Measurements from ENCODE around the gene EVA1C.
"Not testable (repeated sequence)": the region's sequence is repeated elsewhere in the genome, so short reads cannot be mapped to it uniquely, and the experiment has no call there.

The EVA1C gene

DNA sequence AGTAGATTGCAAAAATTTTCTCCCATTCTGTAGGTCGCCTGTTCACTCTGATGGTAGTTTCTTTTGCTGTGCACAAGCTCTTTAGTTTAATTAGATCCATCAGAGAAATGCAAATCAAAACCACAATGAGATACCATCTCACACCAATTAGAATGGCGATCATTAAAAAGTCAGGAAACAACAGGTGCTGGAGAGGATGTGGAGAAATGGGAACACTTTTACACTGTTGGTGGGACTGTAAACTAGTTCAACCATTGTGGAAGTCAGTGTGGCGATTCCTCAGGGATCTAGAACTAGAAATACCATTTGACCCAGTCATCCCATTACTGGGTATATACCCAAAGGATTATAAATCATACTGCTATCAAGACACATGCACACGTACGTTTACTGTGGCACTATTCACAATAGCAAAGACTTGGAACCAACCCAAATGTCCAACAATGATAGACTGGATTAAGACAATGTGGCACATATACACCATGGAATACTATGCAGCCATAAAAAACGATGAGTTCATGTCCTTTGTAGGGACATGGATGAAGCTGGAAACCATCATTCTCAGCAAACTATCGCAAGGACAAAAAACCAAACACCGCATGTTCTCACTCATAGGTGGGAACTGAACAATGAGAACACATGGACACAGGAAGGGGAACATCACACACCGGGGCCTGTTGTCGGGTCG, 21.8 kb upstream of the EVA1C start:
- not testable (repeated sequence) for DNase-seq (ENCODE audit: low read depth in 2 of 2)

GRCh38 chr21:32391755-32392154, 20.8 kb upstream of the EVA1C start:
- DNase-seq (ENCODE audit: low read depth in 2 of 2): no peak

GRCh38 chr21:32392299-32392879, 20.1 kb upstream of the EVA1C start:
- DNase-seq (ENCODE audit: low read depth in 2 of 2): no peak

- peak; percentile 42 to 60 for DNase-seq (ENCODE audit: low read depth in 2 of 2)
Observed at GRCh38 chr21:32392880-32393676, 19.4 kb upstream of the EVA1C start, which contains the start of gene URB1. TSS of gene URB1 (minus strand) at chr21:32393012. CDS start at chr21:32392910, 102 bp downstream.

DNA sequence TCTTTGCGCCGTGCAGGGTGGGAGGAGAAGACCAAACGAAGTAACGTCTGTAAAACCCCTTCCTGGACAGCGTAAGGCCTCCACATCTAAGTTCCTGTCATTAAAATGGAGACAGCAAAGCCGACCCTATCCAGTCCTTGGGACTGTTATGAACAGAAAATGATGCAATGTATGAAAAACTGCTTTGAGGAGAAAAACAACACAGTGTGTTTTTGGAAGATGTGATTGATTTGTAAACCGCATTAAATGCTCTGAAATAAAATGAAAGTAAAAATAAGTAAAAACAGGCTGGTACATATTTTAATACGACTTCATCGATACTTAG, 18.9 kb upstream of the EVA1C start:
- no peak for DNase-seq (ENCODE audit: low read depth in 2 of 2)

DNA sequence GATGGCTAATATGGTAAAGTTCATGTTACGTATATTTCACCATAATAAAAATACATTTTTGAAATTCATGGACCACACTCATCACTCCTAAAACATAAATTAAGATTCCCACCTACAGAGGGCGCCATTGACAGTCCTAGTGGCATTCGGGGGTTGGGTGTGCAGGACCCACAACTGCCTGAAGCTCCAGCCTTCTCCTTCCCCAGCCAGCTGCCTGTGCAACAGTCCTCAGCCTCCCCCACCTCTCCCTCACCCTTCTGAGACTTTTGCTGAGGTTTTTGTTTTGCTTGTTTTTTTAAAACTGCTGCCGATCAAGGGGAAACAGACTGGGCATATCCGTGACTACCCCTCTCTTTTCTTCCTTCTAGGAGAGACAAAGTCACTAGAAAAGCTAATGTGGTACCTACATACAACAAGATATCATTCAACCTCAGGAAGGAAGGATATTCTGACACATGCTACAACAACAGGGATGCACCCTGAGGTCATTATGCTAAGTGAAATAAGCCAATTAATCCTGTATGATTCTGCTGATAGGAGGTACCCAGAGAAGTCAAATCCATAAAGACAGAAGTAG, 9.2 kb upstream of the EVA1C start:
- DNase-seq (ENCODE audit: low read depth in 2 of 2): peak; percentile 50 to 55

GRCh38 chr21:32406405-32406804, 6.1 kb upstream of the EVA1C start:
- DNase-seq (ENCODE audit: low read depth in 2 of 2): no peak

GRCh38 chr21:32410291-32410690, 2.2 kb upstream of the EVA1C start:
- DNase-seq (ENCODE audit: low read depth in 2 of 2): no peak

DNA sequence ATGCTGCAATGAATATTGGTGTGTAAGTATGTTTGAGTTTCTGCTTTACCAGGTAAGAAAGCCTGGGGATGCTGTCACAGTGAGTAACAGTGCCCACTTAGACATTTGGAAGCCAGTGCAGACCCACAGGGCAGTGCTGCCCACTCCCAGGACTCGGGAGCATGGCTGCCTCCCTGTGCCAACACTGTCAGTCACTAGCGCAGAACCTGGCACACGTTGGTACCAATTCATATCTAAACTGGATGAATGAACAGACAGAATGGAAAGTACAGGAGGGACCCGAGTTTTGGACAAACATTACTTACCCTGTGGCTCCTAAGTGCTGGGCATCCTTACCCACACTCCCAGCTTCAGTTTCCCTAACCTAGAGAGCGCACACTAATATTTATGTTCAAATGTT, 1.6 kb upstream of the EVA1C start:
- no peak for DNase-seq (ENCODE audit: low read depth in 2 of 2)

DNA sequence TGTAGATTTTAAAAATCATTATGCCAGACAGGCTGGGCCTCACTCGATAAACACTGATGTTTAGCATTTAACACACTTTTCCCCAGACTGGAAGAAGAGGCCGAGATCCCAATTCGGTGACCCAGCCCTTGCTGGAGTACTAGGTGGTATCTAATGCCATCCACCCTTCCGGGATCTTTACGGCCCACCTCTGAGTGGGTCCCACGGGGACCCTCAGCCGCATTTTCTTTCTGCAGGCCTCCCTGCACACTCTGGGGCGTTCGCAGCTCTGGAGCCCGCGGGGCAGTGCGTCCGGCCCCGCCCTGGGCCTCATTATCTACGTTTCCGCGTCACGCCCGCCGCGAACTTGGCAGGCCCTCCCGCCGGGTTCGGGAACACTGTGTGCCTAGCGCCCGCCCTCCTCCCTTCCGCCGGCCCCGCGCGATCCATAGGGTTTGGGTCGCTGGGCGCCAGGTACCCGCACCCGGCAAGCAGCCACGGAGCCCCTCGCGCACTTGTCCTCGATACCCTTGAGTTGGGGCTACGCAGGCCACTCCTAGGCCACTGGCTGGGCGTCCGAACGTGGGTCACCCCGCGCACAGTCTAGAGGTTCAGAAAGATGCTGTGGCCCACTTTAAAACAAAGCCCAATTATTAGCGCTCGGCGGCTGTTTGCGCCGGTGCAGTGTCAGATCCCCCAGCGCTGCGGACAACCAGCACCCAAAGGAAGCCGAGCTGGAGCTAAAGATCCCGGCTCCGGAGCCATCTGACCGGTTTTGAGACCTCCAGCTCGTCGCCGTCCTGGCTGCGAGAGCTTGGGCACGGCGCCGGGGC, 950 bp upstream of the EVA1C start:
- no peak for DNase-seq (ENCODE audit: low read depth in 2 of 2)

- no peak for DNase-seq (ENCODE audit: low read depth in 2 of 2)
Observed at GRCh38 chr21:32413015-32413504, 554 bp downstream of the EVA1C start.

DNA sequence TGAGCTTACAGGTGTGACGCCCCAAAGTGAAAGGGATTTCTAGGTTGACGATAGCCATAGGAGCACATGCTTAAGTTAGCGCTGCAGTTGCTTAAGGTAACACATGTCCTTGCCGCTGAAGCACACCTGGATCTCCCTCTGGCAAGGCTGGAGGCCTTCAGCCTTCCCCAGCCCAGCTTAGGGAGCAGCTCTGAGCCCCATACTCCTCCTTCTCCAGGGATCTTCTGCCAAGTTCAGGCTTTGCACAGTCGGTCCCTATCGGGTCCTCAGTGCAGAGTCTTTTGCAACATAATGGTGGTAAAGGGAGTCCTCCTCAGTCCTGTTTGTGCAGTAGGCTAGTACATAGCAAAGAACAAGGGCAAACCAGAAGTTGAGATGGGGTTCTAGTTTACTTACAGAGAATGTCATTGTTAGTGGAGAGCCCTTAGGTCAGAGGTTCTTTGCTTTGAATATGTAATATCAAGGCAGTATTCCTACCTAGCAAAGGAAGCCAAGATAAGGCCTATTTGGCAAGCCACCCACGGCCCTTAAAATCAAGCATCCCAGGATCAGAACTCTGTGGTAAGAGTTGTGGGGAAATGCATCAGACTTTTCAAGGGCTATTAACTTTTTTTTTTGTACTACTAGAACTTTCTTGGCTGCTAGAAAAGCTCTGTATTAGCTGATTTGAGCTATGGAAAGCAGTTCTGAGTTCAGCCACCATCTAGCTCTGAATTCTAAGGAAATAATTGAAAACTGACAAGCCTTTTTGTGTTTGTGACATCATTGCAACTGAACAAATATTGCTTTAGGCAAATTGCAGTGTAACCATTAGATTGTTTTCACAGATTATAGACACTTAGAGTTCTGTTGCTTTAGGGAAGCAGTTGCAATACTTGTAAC, 1.4 kb downstream of the EVA1C start:
- no peak for DNase-seq (ENCODE audit: low read depth in 2 of 2)

GRCh38 chr21:32414579-32415358, 2.3 kb downstream of the EVA1C start:
- no peak for DNase-seq (ENCODE audit: low read depth in 2 of 2)

GRCh38 chr21:32415451-32416398, 3.2 kb downstream of the EVA1C start:
- DNase-seq (ENCODE audit: low read depth in 2 of 2): no peak

GRCh38 chr21:32418146-32418545, 5.6 kb downstream of the EVA1C start:
- no peak for DNase-seq (ENCODE audit: low read depth in 2 of 2)

- DNase-seq (ENCODE audit: low read depth in 2 of 2): no peak
Observed at GRCh38 chr21:32422064-32422463, 9.6 kb downstream of the EVA1C start.

DNA sequence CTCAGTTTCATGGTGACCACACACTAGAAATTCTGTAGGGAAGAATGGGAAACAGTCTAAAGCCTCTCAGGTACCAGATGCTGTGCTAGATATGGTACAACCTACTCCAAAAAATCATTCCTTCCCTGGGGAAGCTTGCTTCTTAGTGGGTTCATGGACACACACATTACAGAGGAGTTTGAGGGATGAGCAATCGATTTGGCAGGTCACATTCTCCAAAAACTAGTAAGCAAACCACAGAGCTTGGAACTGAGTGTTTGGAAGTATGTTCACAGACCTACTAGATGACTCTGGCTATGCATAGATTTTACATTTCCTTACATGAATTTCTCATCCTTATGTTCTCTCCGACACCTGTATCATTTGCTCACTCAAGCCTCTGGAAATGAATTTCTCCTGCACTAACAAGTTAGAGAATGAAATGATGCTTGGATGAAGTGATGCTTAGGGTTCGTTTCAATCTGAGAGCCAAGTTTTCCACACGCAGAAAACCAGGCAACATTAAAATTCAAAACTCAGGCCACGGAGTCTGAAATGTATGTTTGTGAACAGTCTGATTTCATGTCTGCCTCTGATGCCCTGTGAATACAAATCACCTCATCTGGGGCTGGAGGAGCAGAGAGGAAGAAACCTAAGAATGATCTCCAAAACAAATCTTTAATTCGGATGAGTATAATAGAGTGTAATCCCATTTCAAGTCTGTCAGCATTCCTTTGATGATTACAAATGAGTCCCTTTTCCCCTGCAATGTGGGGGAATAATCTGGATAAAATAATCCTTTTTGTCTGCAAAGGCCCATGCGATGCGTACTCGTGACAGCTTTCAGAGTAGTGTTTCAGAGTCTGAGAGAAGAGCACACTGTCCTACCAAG, 11.0 kb downstream of the EVA1C start:
- DNase-seq (ENCODE audit: low read depth in 2 of 2): peak; percentile 71 to 73

DNA sequence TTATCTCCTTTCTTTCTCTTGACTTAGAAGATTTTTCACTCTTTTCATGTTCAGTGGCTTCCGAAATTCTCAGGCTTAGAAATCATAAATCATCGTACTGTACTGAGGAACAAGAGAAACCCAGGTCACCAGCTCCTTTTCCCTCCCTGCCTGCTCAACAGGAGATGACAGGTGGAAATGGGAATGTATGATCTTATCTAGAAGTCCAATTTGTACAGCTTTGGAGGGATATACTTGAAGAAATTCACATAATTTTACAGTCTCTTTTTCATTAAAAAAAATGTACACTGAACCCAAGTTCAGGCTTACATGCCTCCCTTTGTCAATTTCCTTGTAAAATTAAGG, 11.7 kb downstream of the EVA1C start:
- DNase-seq (ENCODE audit: low read depth in 2 of 2): no peak

All from fibroblast of skin of left quadriceps (primary cell).